Measurements from ENCODE around the gene PNPLA2. TPM values are rescaled to one million over a fixed set of nuclear protein-coding genes. Genes with fewer than 3 reads are reported as not detected.
A peak's percentile ranks its signal among the peaks of the same experiment; 100 is the strongest.

PNPLA2 gene
- total RNA-seq, 1 experiment from 2014 or later, result 66.5 TPM

DNA sequence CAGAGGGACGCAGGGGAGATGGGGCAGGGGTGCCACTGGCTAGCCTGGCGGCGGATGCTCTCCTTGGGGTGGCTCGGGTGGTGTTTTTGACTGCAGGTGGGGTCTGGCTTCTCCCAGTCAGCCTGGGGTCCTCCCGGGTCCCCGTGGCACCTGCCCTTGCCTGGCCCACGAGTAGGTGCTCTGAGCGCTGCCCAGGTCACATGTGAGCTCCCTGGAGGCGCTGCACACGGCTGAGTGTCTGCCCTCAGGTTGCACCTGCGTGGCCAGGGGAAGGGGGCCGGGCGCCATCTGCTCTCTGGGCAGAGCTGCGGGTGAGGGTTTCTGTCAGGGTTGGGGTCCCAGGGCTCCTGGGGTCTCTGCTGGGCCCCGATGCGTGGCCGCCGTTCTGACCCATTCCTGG, 29.2 kb downstream of the PNPLA2 start:
- TF ChIP-seq, protein P1, sequence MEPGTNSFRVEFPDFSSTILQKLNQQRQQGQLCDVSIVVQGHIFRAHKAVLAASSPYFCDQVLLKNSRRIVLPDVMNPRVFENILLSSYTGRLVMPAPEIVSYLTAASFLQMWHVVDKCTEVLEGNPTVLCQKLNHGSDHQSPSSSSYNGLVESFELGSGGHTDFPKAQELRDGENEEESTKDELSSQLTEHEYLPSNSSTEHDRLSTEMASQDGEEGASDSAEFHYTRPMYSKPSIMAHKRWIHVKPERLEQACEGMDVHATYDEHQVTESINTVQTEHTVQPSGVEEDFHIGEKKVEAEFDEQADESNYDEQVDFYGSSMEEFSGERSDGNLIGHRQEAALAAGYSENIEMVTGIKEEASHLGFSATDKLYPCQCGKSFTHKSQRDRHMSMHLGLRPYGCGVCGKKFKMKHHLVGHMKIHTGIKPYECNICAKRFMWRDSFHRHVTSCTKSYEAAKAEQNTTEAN (CRISPR knock-in tag; IDR thresholded peaks at IDR 0.05), result no peak
- TF ChIP-seq TCF7 (CRISPR knock-in tag; IDR thresholded peaks at IDR 0.05; ENCODE audit: low read depth), result no peak
- TF ChIP-seq, protein P2, sequence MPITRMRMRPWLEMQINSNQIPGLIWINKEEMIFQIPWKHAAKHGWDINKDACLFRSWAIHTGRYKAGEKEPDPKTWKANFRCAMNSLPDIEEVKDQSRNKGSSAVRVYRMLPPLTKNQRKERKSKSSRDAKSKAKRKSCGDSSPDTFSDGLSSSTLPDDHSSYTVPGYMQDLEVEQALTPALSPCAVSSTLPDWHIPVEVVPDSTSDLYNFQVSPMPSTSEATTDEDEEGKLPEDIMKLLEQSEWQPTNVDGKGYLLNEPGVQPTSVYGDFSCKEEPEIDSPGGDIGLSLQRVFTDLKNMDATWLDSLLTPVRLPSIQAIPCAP (CRISPR knock-in tag; IDR thresholded peaks at IDR 0.05), result no peak
- TF ChIP-seq, protein P3, sequence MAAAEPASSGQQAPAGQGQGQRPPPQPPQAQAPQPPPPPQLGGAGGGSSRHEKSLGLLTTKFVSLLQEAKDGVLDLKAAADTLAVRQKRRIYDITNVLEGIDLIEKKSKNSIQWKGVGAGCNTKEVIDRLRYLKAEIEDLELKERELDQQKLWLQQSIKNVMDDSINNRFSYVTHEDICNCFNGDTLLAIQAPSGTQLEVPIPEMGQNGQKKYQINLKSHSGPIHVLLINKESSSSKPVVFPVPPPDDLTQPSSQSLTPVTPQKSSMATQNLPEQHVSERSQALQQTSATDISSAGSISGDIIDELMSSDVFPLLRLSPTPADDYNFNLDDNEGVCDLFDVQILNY (CRISPR knock-in tag; IDR thresholded peaks at IDR 0.05), result no peak
- ChIA-PET POLR2A (interaction anchor here (1.1 kb wide), 1 partner anchor 9 kb away, joined by 3 read pairs; no protein-coding TSS in a partner anchor), CTCF (interaction anchor here (0.7 to 2.8 kb wide), 19 partner anchors 9 to 207 kb away, joined by 3 to 24 read pairs (median 4); partner anchors contain the start of genes CEND1, CHID1 and RPLP2)
- ATAC-seq (no peak), DNase-seq (ENCODE audit: low spot score) (no peak)
- H3K9me3 Mint-ChIP-seq, result no peaks in the 10 kb centered on the region
- peaks cover 19% of the 10 kb centered on the region for H3K4me1 Mint-ChIP-seq
- H3K36me3 Mint-ChIP-seq, result no peaks in the 10 kb centered on the region
- H3K4me3 Mint-ChIP-seq, result no peak overlapping the region
- H3K27ac Mint-ChIP-seq, result no peak overlapping the region
- no peaks in the 10 kb centered on the region for H3K27me3 Mint-ChIP-seq (ENCODE audit: low read depth)

DNA sequence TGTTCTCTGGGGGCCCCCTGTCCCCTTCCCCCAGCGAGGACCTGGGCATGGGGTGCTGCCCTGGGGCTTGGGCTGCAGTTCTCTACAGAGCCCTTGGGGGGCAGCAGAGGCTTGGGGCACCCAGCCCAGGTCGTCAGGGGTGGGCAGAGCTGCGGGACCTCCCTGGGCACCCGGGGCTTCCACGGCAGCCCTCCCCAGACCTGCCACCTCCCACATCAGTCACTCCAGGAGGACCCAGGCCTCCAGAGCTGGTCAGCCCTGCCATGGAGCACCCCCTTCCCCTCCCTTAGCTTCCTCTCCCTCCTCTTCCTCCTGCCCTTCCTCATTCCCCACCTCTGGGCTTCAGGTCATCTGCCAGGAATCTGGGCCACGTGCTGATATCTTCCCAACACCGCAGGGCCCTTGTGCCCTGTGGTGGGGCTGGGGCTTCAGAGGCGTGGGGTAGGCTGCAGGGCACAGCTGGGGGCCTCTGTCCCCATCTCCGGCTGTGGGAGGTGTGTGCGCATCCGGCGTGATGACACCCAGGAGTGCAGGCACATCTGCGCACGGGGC, 29.7 kb downstream of the PNPLA2 start:
- no peaks in the 10 kb centered on the region for H3K27me3 Mint-ChIP-seq (ENCODE audit: low read depth)
- no peaks in the 10 kb centered on the region for H3K36me3 Mint-ChIP-seq
- no peak overlapping the region for H3K27ac Mint-ChIP-seq
- POLR2A ChIA-PET, result interaction anchor here (1.1 kb wide), 1 partner anchor 10 kb away, joined by 3 read pairs; no protein-coding TSS in a partner anchor
- H3K4me3 Mint-ChIP-seq, result peak overlapping the region; percentile 63
- H3K4me1 Mint-ChIP-seq, result peaks cover 19% of the 10 kb centered on the region
- TF ChIP-seq, protein P4, sequence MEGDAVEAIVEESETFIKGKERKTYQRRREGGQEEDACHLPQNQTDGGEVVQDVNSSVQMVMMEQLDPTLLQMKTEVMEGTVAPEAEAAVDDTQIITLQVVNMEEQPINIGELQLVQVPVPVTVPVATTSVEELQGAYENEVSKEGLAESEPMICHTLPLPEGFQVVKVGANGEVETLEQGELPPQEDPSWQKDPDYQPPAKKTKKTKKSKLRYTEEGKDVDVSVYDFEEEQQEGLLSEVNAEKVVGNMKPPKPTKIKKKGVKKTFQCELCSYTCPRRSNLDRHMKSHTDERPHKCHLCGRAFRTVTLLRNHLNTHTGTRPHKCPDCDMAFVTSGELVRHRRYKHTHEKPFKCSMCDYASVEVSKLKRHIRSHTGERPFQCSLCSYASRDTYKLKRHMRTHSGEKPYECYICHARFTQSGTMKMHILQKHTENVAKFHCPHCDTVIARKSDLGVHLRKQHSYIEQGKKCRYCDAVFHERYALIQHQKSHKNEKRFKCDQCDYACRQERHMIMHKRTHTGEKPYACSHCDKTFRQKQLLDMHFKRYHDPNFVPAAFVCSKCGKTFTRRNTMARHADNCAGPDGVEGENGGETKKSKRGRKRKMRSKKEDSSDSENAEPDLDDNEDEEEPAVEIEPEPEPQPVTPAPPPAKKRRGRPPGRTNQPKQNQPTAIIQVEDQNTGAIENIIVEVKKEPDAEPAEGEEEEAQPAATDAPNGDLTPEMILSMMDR (IDR thresholded peaks at IDR 0.05), result peak; percentile 83
- TF ChIP-seq ZNF423 (CRISPR knock-in tag; IDR thresholded peaks at IDR 0.05), result peak; percentile 73
- TF ChIP-seq, protein P5, sequence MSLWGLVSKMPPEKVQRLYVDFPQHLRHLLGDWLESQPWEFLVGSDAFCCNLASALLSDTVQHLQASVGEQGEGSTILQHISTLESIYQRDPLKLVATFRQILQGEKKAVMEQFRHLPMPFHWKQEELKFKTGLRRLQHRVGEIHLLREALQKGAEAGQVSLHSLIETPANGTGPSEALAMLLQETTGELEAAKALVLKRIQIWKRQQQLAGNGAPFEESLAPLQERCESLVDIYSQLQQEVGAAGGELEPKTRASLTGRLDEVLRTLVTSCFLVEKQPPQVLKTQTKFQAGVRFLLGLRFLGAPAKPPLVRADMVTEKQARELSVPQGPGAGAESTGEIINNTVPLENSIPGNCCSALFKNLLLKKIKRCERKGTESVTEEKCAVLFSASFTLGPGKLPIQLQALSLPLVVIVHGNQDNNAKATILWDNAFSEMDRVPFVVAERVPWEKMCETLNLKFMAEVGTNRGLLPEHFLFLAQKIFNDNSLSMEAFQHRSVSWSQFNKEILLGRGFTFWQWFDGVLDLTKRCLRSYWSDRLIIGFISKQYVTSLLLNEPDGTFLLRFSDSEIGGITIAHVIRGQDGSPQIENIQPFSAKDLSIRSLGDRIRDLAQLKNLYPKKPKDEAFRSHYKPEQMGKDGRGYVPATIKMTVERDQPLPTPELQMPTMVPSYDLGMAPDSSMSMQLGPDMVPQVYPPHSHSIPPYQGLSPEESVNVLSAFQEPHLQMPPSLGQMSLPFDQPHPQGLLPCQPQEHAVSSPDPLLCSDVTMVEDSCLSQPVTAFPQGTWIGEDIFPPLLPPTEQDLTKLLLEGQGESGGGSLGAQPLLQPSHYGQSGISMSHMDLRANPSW (CRISPR knock-in tag; conservative IDR thresholded peaks at IDR 0.05; ENCODE audit: low read depth), result no peak
- TF ChIP-seq, protein P6, sequence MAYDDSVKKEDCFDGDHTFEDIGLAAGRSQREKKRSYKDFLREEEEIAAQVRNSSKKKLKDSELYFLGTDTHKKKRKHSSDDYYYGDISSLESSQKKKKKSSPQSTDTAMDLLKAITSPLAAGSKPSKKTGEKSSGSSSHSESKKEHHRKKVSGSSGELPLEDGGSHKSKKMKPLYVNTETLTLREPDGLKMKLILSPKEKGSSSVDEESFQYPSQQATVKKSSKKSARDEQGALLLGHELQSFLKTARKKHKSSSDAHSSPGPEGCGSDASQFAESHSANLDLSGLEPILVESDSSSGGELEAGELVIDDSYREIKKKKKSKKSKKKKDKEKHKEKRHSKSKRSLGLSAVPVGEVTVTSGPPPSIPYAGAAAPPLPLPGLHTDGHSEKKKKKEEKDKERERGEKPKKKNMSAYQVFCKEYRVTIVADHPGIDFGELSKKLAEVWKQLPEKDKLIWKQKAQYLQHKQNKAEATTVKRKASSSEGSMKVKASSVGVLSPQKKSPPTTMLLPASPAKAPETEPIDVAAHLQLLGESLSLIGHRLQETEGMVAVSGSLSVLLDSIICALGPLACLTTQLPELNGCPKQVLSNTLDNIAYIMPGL (CRISPR knock-in tag; IDR thresholded peaks at IDR 0.05), result peak; percentile 66; the same call in 1 of the 2 replicates
- TF ChIP-seq, protein P7, sequence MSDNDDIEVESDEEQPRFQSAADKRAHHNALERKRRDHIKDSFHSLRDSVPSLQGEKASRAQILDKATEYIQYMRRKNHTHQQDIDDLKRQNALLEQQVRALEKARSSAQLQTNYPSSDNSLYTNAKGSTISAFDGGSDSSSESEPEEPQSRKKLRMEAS (CRISPR knock-in tag; IDR thresholded peaks at IDR 0.05), result peak; percentile 67; the same call in 1 of the 2 replicates
- TF ChIP-seq ZNF317 (CRISPR knock-in tag; IDR thresholded peaks at IDR 0.05; ENCODE audit: borderline replicate concordance, low read depth), result no peak
- TF ChIP-seq, protein P8, sequence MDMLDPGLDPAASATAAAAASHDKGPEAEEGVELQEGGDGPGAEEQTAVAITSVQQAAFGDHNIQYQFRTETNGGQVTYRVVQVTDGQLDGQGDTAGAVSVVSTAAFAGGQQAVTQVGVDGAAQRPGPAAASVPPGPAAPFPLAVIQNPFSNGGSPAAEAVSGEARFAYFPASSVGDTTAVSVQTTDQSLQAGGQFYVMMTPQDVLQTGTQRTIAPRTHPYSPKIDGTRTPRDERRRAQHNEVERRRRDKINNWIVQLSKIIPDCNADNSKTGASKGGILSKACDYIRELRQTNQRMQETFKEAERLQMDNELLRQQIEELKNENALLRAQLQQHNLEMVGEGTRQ (CRISPR knock-in tag; IDR thresholded peaks at IDR 0.05), result peak; percentile 59
- ATAC-seq, result peak; percentile 5; the same call in 1 of the 2 replicates
- peak; percentile 75 for DNase-seq (ENCODE audit: low spot score)
- CTCF ChIA-PET, result interaction anchor here (0.6 to 2.8 kb wide), 27 partner anchors 9 to 206 kb away, joined by 3 to 24 read pairs (median 4); partner anchors contain the start of genes CD151, CEND1, CHID1 and CRACR2B
- no peaks in the 10 kb centered on the region for H3K9me3 Mint-ChIP-seq
